GM18502 (cell line): ENCODE measurements around the gene FAS.
"Not testable (repeated sequence)": the region's sequence is repeated elsewhere in the genome, so short reads cannot be mapped to it uniquely, and the experiment has no call there.

Experiments
- ATAC-seq: cut with Tn5 transposase; IDR thresholded peaks from one replicate; pipeline ENCODE4 v1.9.1; 2021; ENCODE audit warnings: mild to moderate bottlenecking; ENCODE audit not compliant: unreplicated experiment, poor library complexity

FAS gene

DNA sequence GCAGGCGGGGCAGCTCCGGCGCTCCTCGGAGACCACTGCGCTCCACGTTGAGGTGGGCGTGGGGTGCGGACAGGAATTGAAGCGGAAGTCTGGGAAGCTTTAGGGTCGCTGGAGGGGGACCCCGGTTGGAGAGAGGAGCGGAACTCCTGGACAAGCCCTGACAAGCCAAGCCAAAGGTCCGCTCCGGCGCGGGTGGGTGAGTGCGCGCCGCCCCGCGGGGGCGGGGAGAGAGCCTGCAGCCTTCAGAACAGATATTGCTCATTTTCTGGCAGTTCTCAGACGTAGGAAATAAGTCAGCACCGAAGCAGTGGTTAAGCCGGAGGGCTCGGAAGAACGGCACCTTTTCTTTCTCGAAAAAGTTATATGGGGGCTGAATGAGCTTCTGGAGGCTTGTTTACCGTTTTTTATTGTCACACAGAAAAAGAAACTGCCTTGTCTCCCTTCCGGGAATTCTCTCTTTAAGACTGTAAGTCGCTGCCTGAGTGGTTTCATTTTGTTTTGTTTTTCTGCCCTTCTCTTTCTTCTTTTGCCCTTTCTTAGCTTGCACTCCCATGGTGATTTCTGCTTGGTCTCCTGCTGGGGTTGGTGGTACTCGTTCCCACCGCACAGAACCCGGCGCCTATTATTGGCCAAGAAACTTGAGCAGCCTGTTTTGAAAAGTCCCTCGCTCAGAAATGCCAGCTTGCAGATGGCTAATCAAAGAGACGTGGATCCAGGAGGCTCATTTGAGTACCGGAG, 732 bp downstream of the FAS start:
- ATAC-seq = peak; percentile 38

DNA sequence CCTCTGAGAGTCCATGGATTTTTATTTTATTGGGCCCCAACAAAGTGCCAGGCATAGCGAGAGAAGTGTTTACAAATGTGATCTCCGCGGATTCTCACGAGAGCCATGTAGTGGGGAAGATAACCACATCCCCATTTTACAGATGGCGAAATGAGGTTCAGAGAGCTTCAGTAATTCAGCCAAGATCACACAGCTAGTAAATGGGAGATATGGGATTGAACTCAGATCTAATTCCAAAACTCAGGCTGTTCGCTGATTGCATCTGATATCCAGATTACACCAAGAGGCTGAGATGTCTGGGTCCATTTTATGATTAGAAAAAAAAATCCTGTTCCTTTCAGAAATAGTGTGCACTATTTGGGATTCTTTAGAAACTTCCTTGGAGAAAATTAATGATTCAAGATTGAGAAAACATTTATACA, 1.3 kb downstream of the FAS start:
- no peak for ATAC-seq

DNA sequence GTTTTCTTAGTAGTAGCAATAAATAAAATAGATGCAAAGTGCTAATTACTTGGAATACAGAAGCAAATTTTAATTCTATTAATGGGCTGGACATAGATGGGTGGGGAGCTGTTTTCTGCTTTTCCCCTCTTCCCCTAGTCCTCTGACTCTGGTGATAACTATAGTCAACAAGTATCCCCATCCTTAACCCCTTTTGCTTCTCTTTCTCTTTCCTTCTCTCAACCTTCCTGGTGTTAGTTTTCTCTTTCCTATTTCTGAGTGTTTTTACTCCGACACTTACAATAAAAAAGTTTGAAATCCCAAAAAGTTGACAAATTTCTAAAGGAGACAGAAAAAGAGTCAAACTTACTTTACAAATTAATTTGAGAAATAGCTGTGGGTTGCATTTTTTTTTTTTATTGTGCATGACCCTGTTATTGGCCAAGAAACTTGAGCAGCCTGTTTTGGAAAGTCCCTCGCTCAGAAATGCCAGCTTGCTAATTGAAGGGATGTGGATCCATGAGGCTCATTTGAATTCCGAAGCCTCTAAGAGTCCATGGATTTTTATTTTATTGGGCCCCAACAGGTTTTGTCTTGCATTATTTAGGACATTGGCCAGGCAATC, 2.4 kb downstream of the FAS start:
- no peak for ATAC-seq

DNA sequence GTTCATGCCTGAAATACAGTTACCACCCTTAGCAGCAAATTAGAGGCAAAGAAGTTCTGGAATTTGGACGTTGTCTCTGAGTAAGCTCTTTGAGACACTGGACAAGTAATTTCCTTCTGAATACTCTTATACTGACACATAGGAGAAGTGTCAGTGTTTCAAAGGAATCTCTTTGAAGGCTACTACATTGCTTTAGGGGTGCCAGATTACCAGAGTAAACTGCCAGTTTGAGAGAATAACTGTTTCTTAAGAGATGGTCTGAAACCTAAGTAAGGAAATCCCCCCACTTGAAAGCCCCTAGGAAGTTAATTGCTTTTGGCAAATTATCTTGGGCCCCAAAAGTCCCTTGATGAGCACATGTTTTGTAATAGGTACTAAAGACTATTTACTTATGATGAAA, 3.4 kb downstream of the FAS start:
- ATAC-seq = no peak

DNA sequence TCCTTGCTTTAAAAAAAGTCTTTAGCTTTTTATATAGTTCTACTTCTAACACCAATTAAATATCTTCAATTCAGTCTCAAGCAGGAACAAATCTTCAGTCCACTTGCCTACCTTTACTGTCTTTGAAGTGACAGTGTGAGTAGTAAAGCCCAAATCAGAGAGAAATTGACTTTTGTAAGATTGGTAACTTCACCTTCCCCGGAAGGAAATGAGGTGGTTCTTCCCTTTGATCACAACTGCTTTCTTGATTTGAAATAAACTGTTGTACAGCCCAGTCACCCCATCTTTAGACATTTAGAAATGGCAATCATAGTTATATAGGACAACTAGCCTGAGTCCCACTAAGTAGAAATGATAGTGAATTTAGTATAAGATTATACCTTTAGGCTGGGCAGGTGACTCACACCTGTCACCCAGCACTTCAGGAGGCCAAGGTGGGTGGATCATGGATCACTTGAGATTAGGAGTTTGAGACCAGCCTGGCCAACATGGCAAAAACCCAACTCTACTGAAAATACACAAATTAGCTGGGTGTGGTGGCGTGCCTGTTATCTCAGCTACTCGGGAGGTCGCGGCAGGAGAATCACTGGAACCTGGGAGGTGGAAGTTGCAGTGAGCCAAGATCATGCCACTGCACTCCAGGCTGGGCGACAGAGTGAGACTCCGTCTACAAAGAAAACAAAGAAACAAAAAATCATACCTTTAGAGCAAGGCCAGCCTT, 4.7 kb downstream of the FAS start:
- no peak for ATAC-seq

DNA sequence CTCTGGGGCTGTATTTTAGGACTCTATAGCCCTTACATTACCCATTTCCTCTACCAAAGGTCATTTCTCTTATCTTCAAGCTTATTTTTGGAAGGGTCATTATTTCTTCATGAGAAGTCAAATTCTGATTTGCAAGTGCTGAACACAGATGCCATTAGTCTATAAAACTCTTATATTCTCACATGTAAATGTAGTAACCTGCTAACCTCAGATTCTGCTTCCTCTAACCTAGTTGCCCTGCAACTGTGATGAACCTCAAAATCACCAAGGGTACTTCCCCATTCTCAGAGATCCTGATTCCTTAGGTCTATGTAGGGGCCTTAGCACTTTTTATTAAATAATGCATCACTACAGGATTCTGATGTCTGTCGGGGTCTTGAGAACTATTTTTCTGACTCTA, 6.3 kb downstream of the FAS start:
- ATAC-seq = peak; percentile 61

DNA sequence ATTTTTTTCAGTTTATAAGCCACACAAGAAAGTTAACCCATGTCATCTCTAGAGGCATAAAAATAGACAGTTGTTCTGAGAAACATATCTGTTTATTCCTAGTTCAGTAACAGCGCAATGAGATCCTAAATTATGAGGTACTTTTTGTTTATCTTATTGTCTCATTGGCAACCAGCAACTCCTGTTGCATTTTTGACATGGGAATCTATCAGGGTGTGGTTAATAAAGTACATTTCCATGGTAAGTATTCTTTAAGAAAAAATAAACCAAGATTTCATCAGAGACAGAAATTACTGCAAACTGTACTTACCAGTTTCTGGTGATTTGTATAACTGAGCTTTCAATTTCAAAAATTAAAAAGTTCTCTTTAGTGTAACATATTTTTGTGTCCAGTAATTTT, 9.0 kb downstream of the FAS start:
- no peak for ATAC-seq

DNA sequence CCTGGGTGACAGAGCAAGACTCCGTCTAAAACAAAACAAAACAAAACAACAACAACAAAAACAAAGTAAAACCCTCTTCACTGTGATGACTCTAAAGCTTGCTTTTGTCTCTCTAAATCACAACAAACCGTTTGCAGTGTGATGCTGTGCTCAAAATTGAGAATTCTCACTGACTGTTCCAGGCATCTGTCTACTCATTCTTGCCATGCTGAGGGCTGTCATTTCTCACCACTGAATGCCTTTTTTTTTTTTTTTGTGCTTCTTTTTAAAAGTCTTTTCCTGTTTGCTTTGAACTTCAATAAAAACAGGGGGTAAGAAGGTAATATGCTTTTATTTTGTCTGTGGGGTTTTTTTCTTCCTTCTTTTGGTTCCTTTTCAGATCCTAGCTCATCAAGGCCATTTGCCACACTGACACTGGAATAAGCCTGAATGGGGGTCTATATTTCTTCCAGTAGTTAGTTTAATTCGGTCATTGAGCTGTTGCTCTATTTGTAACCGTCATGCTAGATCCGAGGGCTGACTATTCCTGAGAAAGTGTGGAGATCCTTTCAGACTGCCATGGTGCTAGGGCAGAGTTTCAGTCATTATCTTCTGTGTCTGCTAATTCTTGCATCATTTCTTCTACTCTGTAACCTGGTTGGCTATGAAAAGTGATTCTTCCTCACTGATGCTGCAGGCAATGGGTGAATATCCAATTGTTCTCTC, 10.6 kb downstream of the FAS start:
- no peak for ATAC-seq

DNA sequence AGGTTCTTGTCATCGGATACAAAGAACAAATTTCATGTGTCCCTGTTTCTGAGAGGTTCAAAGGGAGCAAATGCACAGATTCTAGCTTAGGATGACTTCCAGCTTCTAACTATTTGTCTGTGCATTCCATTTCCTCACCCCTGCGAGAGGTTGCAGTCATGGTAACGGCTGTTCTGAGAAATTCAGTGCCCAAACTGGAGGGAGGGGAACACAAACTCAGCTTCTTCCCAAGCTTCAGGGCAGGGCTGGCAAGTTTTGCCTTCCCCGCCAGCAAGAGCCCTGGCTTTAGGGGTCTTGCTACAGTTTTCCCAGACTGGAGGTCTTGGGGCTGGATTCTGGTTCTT, 11.1 kb downstream of the FAS start:
- no peak for ATAC-seq

DNA sequence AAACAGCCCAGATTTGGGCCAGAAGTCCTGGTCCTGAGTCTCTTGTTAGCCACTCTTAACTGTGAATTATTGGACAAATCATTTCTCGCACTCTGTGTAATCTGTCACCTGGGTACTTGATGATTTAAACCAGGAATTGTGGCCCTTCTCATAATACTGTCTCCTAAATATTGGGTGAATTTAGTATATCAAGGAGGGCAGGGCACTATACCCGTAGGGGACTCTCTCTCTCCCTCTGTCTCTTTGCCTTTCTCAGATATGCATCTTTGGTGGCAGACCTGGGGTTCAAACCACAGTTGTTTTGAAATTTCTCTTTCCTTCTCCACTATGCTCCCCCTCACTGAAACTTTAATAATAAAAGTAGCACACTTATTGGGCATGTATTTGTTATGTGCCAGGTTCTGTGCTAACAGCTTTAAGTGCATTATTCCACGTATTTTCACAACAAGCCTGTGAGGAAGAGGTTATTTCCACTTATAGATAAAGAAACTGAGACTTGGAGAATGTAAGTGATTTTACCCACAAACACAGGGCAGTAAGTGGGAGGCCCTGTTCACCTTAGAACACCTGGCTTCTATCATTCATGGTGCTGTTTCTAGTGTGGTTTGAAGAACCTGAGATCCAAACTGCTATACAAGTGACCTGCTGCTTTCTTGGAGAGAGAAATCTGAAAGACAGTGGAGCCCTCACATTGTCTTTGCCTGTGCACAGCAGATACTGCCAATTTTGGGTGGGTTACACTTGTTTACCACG, 11.8 kb downstream of the FAS start:
- ATAC-seq = no peak

DNA sequence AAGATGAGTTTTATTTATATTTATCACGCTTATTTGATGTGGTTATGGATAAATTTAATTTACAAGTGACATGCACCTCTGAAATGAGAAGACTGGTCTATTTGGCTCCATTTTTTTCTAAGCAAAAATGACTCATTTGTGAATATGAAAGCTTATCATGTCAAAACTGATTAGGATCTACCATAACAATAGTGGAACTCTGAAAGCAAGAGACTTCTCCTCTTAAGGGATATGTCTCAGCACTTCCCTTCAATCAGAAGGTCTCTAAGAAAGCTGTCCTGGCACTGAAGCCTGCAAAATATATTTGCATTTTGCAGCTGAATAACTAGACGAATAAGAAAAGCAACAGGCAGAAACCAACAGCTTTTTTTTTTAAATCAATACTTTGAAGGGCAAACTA, 12.7 kb downstream of the FAS start:
- peak; percentile 36 for ATAC-seq

DNA sequence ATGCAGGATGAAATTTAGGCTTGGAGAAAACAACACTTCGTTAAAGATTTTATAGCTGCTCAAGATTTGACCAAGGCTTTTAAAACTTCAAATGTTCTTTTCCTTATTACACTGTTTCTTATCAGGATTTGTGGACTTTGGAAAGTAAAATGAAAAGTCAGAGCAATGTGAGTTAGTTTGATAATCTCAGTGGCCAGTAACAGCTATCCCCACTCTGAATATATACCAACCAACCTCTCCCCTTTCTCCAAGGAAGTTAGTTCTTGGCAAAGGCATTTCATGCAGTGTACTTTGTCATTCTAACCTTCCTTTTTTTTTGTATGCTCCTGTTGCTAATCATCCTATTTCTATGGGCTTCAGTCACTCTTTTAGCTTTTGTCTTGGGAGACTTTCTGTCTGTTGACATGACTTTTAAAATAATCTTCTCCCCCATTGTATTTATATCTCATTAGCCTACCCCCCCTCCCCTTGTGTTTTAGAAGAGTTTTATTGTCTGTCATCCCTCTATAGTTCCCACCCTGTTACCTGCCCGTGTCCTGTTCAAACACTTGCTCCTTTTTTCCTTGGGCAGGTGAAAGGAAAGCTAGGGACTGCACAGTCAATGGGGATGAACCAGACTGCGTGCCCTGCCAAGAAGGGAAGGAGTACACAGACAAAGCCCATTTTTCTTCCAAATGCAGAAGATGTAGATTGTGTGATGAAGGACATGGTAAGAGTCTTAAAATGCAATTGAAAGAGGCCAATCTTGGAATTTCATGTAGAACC, 16.7 kb downstream of the FAS start:
- no peak for ATAC-seq

DNA sequence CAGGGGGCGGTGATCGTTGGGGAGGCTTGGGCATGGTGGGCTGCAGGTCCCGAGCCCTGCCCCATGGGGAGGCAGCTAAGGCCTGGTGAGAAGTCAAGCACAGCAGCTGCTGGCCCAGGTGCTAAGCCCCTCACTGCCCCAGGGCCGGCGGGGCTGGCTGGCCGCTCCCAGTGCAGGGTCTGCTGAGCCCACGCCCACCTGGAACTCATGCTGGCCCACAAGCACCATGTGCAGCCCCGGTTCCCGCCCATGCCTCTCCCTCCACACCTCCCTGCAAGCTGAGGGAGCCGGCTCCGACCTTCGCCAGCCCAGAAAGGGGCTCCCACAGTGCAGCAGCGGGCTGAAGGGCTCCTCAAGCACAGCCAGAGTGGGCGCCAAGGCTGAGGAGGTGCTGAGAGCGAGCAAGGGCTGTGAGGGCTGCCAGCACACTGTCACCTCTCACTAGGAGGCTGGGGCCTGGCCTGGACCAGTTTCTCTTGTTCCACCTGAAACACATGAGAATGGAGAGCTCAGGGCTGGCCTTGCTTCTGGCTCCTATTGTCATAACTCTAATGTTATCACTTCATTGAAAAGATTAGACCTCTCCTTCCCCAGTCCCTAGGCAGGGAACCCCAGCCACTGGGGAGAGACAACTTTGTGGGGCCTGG, 28.2 kb downstream of the FAS start:
- ATAC-seq = not testable (repeated sequence)

DNA sequence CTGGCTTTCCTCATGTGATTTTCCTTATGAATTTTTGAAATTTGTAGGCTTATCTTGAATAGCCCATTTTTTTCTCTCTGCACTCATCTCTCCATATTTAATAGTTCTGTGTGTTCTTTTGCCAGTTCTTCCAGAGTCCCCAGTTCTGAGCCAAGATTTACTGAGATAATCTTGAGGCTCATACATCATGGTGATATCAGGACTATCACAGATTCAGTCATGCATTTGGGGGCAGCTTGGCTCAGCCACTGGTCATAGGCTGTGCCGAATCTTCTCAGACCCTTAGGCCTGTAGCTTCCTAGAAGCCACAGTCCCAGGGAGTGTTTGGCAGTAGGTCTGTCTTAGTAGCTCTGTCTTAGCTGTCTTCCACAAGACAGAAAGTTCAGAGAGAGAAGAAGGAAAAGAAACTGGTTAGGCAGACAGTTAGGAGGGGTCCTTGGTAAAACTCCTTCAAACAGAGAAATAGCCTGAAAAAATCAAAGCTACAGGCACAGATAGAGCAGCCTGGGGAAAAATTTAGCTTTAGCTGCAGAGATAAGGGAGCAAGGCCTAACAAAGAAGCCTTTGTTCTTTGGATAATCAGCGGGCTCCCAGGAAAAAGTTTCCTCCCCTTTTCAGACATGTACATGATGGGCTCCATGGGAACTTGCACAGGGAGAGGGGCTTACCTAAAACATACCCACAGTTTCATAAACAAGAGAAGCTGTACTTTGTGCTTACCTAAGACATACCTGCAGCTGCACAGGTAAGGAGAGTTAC, 29.1 kb downstream of the FAS start:
- ATAC-seq = no peak

DNA sequence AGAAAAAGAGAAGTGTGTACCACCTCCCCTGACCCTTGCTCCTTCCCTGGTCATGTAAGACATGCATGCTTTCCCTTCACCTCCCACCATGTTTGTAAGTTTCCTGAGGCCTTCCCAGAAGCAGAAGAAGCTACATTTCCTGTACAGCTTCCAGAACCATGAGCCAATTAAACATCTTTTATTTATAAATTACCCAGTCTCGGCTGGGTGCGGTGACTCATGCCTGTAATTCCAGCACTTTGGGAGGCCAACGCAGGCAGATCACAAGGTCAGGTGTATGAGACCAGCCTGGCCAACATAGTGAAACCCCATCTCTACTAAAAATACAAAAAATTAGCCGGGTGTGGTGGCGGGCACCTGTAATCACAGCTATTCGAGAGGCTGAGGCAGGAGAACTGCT, 30.9 kb downstream of the FAS start:
- ATAC-seq = not testable (repeated sequence)

DNA sequence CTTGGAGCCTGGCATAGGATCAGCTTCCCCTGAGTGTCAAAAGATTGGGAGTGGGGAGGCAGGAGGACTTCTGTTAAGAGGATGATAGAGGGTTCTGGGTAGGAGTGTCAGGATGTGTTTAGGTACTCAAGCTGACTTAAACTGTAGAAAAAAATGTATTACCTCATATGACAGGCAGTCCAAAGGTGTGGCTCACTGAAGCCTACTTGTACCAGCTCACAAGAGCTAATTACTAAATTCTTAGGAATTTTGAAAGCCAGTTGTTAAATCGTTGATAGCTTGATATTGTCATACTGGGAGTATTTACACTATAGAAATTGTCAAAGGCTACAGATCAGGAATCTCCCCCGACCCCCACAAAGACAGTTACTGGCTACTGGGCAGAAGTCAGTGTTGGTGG, 32.1 kb downstream of the FAS start:
- no peak for ATAC-seq

DNA sequence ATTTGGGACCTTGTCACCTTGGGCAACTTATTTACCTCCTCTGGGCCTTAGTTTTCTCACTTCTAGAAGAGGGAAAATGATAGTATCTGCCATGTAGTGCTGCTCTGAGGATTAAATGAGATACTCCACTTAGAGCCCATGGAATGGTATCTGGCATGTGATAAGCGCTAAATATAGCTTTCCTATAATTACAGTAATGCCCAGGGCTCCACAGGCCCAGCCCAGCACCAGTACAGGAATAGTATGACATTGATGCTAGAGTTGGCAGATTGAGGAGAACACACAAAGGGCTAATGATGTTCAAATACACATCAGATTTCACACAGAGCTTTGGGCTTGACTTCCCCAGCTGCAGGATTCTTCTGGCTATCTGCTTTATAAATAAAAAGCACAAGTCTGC, 34.9 kb downstream of the FAS start:
- ATAC-seq = no peak

DNA sequence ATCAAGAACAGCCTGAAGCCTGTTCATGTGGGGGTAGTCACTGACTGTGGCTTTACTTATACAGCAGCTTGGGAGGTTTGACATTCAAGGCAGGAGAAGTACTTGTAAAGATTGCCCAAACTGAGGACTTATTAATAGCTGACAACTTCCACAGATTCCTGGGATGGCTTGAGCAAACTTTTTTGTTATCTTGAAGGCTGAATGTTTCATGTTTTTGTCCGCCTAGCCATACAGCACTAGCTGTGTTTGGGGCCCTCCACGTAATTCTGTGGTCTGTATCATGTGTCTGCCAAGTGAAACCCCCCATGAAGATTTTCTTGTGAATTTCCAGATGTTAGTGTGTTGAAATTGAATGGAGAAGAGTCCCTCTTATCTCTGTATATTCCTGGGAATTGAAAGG, 38.6 kb downstream of the FAS start:
- no peak for ATAC-seq
